OCI-LY3 (cell line): ENCODE measurements around the gene SMAD5.

Experiments used
- EZH2phosphoT487 ChIP-seq: fragments of 200-600 bp; shearing (Covaris generic); IDR thresholded peaks from 2 replicates; pipeline ENCODE4 v1.6.1; 2018; ENCODE audit warnings: antibody characterized with exemption, mixed run types, low read depth
- TF ChIP-seq, protein P1 (sequence below): fragments of 200-600, 300-600 bp; sonication (generic); IDR thresholded peaks from 2 replicates; pipeline ENCODE4 v1.5.1; 2014; ENCODE audit warnings: antibody characterized with exemption, low read length, low read depth

GRCh38 chr5:136147632-136148031 lies 15.0 kb downstream of the SMAD5 start:
- TF ChIP-seq, protein P1, sequence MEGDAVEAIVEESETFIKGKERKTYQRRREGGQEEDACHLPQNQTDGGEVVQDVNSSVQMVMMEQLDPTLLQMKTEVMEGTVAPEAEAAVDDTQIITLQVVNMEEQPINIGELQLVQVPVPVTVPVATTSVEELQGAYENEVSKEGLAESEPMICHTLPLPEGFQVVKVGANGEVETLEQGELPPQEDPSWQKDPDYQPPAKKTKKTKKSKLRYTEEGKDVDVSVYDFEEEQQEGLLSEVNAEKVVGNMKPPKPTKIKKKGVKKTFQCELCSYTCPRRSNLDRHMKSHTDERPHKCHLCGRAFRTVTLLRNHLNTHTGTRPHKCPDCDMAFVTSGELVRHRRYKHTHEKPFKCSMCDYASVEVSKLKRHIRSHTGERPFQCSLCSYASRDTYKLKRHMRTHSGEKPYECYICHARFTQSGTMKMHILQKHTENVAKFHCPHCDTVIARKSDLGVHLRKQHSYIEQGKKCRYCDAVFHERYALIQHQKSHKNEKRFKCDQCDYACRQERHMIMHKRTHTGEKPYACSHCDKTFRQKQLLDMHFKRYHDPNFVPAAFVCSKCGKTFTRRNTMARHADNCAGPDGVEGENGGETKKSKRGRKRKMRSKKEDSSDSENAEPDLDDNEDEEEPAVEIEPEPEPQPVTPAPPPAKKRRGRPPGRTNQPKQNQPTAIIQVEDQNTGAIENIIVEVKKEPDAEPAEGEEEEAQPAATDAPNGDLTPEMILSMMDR: no peak
- TF ChIP-seq EZH2phosphoT487: no peak
